ENCODE measurements around the gene OLFM3.

OLFM3 gene

GRCh38 chr1:101847626-101848025 lies 149.1 kb downstream of the OLFM3 start:
- H3K4me1 ChIP-seq (ENCODE audit: control insufficient read depth, insufficient read depth, low read length) = no peaks in the 10 kb centered on the region
- no peak overlapping the region for H3K4me3 ChIP-seq (ENCODE audit: low read length)
- DNase-seq (ENCODE audit: low read depth) = no peak
- no peaks in the 10 kb centered on the region for H3K36me3 ChIP-seq (ENCODE audit: control insufficient read depth, insufficient read depth, low read length, severe bottlenecking)
- peaks cover 12% of the 10 kb centered on the region for H3K27me3 ChIP-seq (replicated peaks; ENCODE audit: control insufficient read depth, insufficient read depth, low read length)
- no peak overlapping the region for H3K9ac ChIP-seq (ENCODE audit: low read length)
- no peaks in the 10 kb centered on the region for H3K9me3 ChIP-seq (ENCODE audit: control insufficient read depth, low read length)

- peaks cover 12% of the 10 kb centered on the region for H3K27me3 ChIP-seq (replicated peaks; ENCODE audit: control insufficient read depth, insufficient read depth, low read length)
- H3K9me3 ChIP-seq (ENCODE audit: control insufficient read depth, low read length) = no peaks in the 10 kb centered on the region
- no peaks in the 10 kb centered on the region for H3K4me1 ChIP-seq (ENCODE audit: control insufficient read depth, insufficient read depth, low read length)
- H3K4me3 ChIP-seq (ENCODE audit: low read length) = no peak overlapping the region
- no peak overlapping the region for H3K9ac ChIP-seq (ENCODE audit: low read length)
- H3K36me3 ChIP-seq (ENCODE audit: control insufficient read depth, insufficient read depth, low read length, severe bottlenecking) = no peaks in the 10 kb centered on the region
- no peak for DNase-seq (ENCODE audit: low read depth)
Observed at GRCh38 chr1:101846820-101847219, 149.9 kb downstream of the OLFM3 start.

- H3K9me3 ChIP-seq (ENCODE audit: control insufficient read depth, low read length) = no peaks in the 10 kb centered on the region
- H3K4me3 ChIP-seq (ENCODE audit: low read length) = no peak overlapping the region
- H3K9ac ChIP-seq (ENCODE audit: low read length) = no peak overlapping the region
- DNase-seq (ENCODE audit: low read depth) = no peak
- no peaks in the 10 kb centered on the region for H3K4me1 ChIP-seq (ENCODE audit: control insufficient read depth, insufficient read depth, low read length)
- peaks cover 7% of the 10 kb centered on the region for H3K27me3 ChIP-seq (replicated peaks; ENCODE audit: control insufficient read depth, insufficient read depth, low read length)
- H3K36me3 ChIP-seq (ENCODE audit: control insufficient read depth, insufficient read depth, low read length, severe bottlenecking) = no peaks in the 10 kb centered on the region
Observed at GRCh38 chr1:101843160-101843559, 153.6 kb downstream of the OLFM3 start.

- Histone ChIP-seq H3K9me3 (ENCODE audit: control insufficient read depth, low read length) (no peaks in the 10 kb centered on the region), H3K4me1 (ENCODE audit: control insufficient read depth, insufficient read depth, low read length) (no peaks in the 10 kb centered on the region)
- DNase-seq (ENCODE audit: low read depth) = no peak
Observed at GRCh38 chr1:101841824-101842223, 154.9 kb downstream of the OLFM3 start.

GRCh38 chr1:101835988-101836387 lies 160.7 kb downstream of the OLFM3 start:
- Histone ChIP-seq H3K9me3 (ENCODE audit: control insufficient read depth, low read length) (no peaks in the 10 kb centered on the region), H3K4me3 (ENCODE audit: low read length) (no peak overlapping the region), H3K4me1 (ENCODE audit: control insufficient read depth, insufficient read depth, low read length) (no peaks in the 10 kb centered on the region), H3K36me3 (ENCODE audit: control insufficient read depth, insufficient read depth, low read length, severe bottlenecking) (no peaks in the 10 kb centered on the region), H3K27me3 (replicated peaks; ENCODE audit: control insufficient read depth, insufficient read depth, low read length) (no peaks in the 10 kb centered on the region), H3K9ac (ENCODE audit: low read length) (no peak overlapping the region)
- no peak for DNase-seq (ENCODE audit: low read depth)

More at GRCh38 chr1:101841824-101842223, 154.9 kb downstream of the OLFM3 start:
- Histone ChIP-seq H3K27me3 (replicated peaks; ENCODE audit: control insufficient read depth, insufficient read depth, low read length) (peaks cover 4% of the 10 kb centered on the region), H3K9ac (ENCODE audit: low read length) (no peak overlapping the region), H3K4me3 (ENCODE audit: low read length) (no peak overlapping the region), H3K36me3 (ENCODE audit: control insufficient read depth, insufficient read depth, low read length, severe bottlenecking) (no peaks in the 10 kb centered on the region)

GRCh38 chr1:101833312-101833711 lies 163.4 kb downstream of the OLFM3 start:
- DNase-seq (ENCODE audit: low read depth) = no peak
- H3K9me3 ChIP-seq (ENCODE audit: control insufficient read depth, low read length) = no peaks in the 10 kb centered on the region

DNA sequence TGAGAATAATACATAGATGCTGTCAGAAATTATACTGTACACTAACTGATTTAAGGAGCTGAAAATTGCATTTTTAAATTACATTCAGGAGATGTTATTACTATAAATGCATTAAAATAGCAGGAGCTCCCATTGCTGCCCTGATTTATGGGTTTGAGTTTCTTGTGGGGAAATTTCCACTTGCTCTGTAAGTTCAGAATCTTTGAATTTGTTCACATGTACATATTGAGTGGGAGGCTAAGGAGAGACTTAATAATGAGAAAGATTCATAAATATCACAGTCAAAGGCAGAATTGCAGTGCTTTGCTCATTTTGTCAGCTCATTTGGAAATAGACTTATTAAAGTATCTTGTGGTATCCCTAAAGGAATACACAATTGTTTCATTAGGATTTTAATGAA lies 170.3 kb downstream of the OLFM3 start:
- no peaks in the 10 kb centered on the region for H3K4me1 ChIP-seq (ENCODE audit: control insufficient read depth, insufficient read depth, low read length)
- no peak for DNase-seq (ENCODE audit: low read depth)
- no peaks in the 10 kb centered on the region for H3K27me3 ChIP-seq (replicated peaks; ENCODE audit: control insufficient read depth, insufficient read depth, low read length)
- no peaks in the 10 kb centered on the region for H3K36me3 ChIP-seq (ENCODE audit: control insufficient read depth, insufficient read depth, low read length, severe bottlenecking)
- no peak overlapping the region for H3K4me3 ChIP-seq (ENCODE audit: low read length)
- H3K9me3 ChIP-seq (ENCODE audit: control insufficient read depth, low read length) = no peaks in the 10 kb centered on the region
- H3K9ac ChIP-seq (ENCODE audit: low read length) = no peak overlapping the region

More at GRCh38 chr1:101833312-101833711, 163.4 kb downstream of the OLFM3 start:
- no peaks in the 10 kb centered on the region for H3K36me3 ChIP-seq (ENCODE audit: control insufficient read depth, insufficient read depth, low read length, severe bottlenecking)
- H3K4me3 ChIP-seq (ENCODE audit: low read length) = no peak overlapping the region
- no peaks in the 10 kb centered on the region for H3K4me1 ChIP-seq (ENCODE audit: control insufficient read depth, insufficient read depth, low read length)
- H3K27me3 ChIP-seq (replicated peaks; ENCODE audit: control insufficient read depth, insufficient read depth, low read length) = no peaks in the 10 kb centered on the region
- no peak overlapping the region for H3K9ac ChIP-seq (ENCODE audit: low read length)

DNA sequence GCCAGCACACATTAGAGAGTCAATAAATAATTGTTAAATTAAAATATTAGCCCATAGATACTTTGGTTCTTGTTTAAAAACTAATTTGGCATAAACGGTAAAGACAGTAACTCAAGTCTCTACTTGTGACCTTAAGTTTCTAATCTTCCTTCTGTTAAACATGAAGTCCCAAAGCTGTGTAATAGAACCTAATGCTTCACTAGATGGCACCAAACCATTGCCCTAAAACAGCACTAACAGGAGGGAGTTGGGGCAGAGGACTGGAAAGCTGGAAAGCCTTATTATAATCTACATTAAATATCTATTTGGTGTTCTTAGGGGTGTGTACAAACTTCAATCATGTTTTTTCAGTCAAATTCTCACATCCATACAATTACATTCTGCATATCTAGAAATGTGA lies 176.7 kb downstream of the OLFM3 start:
- peak; percentile 40 for DNase-seq (ENCODE audit: low read depth)
- H3K27me3 ChIP-seq (replicated peaks; ENCODE audit: control insufficient read depth, insufficient read depth, low read length) = no peaks in the 10 kb centered on the region
- no peaks in the 10 kb centered on the region for H3K36me3 ChIP-seq (ENCODE audit: control insufficient read depth, insufficient read depth, low read length, severe bottlenecking)
- no peak overlapping the region for H3K9ac ChIP-seq (ENCODE audit: low read length)
- H3K4me1 ChIP-seq (ENCODE audit: control insufficient read depth, insufficient read depth, low read length) = no peaks in the 10 kb centered on the region
- H3K9me3 ChIP-seq (ENCODE audit: control insufficient read depth, low read length) = no peaks in the 10 kb centered on the region
- no peak overlapping the region for H3K4me3 ChIP-seq (ENCODE audit: low read length)

- no peaks in the 10 kb centered on the region for H3K4me1 ChIP-seq (ENCODE audit: control insufficient read depth, insufficient read depth, low read length)
- no peaks in the 10 kb centered on the region for H3K9me3 ChIP-seq (ENCODE audit: control insufficient read depth, low read length)
- H3K9ac ChIP-seq (ENCODE audit: low read length) = no peak overlapping the region
- H3K4me3 ChIP-seq (ENCODE audit: low read length) = no peak overlapping the region
- no peak for DNase-seq (ENCODE audit: low read depth)
- no peaks in the 10 kb centered on the region for H3K36me3 ChIP-seq (ENCODE audit: control insufficient read depth, insufficient read depth, low read length, severe bottlenecking)
- H3K27me3 ChIP-seq (replicated peaks; ENCODE audit: control insufficient read depth, insufficient read depth, low read length) = no peaks in the 10 kb centered on the region
Observed at GRCh38 chr1:101816262-101816661, 180.5 kb downstream of the OLFM3 start.

- no peaks in the 10 kb centered on the region for H3K36me3 ChIP-seq (ENCODE audit: control insufficient read depth, insufficient read depth, low read length, severe bottlenecking)
- H3K4me3 ChIP-seq (ENCODE audit: low read length) = no peak overlapping the region
- H3K27me3 ChIP-seq (replicated peaks; ENCODE audit: control insufficient read depth, insufficient read depth, low read length) = no peaks in the 10 kb centered on the region
- no peak for DNase-seq (ENCODE audit: low read depth)
- no peaks in the 10 kb centered on the region for H3K4me1 ChIP-seq (ENCODE audit: control insufficient read depth, insufficient read depth, low read length)
- H3K9ac ChIP-seq (ENCODE audit: low read length) = no peak overlapping the region
- H3K9me3 ChIP-seq (ENCODE audit: control insufficient read depth, low read length) = no peaks in the 10 kb centered on the region
Observed at GRCh38 chr1:101798417-101798816, 198.3 kb downstream of the OLFM3 start.

DNA sequence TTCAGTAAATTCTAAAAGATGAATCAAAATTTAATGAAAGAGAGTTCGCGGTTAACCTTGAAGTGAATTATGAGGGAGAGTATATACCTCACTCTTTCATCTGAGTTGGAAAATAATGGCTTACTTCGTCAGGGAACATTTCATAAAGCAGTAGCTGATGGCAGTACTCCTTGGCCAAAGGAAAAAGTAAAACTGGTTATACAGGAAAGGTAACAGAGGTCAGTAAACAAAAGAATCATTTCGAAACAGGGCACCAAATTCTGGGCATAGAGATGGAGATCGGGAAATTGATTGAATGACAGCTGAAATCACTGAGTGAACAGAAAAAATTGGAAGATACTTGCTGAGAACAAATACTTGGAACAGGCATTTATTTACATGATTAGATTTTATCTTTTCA lies 199.0 kb downstream of the OLFM3 start:
- no peak overlapping the region for H3K4me3 ChIP-seq (ENCODE audit: low read length)

GRCh38 chr1:101781201-101781831 lies 215.4 kb downstream of the OLFM3 start:
- no peak overlapping the region for H3K4me3 ChIP-seq (ENCODE audit: low read length)
- H3K9me3 ChIP-seq (ENCODE audit: control insufficient read depth, low read length) = no peaks in the 10 kb centered on the region
- no peaks in the 10 kb centered on the region for H3K36me3 ChIP-seq (ENCODE audit: control insufficient read depth, insufficient read depth, low read length, severe bottlenecking)
- H3K4me1 ChIP-seq (ENCODE audit: control insufficient read depth, insufficient read depth, low read length) = no peaks in the 10 kb centered on the region
- no peaks in the 10 kb centered on the region for H3K27me3 ChIP-seq (replicated peaks; ENCODE audit: control insufficient read depth, insufficient read depth, low read length)
- DNase-seq (ENCODE audit: low read depth) = no peak
- H3K9ac ChIP-seq (ENCODE audit: low read length) = no peak overlapping the region

More for the DNA sequence above, 199.0 kb downstream of the OLFM3 start:
- no peak for DNase-seq (ENCODE audit: low read depth)
- H3K9me3 ChIP-seq (ENCODE audit: control insufficient read depth, low read length) = no peaks in the 10 kb centered on the region
- no peaks in the 10 kb centered on the region for H3K4me1 ChIP-seq (ENCODE audit: control insufficient read depth, insufficient read depth, low read length)
- no peaks in the 10 kb centered on the region for H3K36me3 ChIP-seq (ENCODE audit: control insufficient read depth, insufficient read depth, low read length, severe bottlenecking)
- H3K9ac ChIP-seq (ENCODE audit: low read length) = no peak overlapping the region
- H3K27me3 ChIP-seq (replicated peaks; ENCODE audit: control insufficient read depth, insufficient read depth, low read length) = no peaks in the 10 kb centered on the region

All from adipocyte (in vitro differentiated cells).